GM12865 (cell line): ENCODE measurements around the gene ADGRE1.
A peak's percentile ranks its signal among the peaks of the same experiment; 100 is the strongest.

Experiments used
- DNase-seq: peaks from one replicate; pipeline ENCODE4 v3.0.0; 2010; ENCODE audit warnings: low read depth
- H3K4me3 ChIP-seq: 2 replicates; pipeline ENCODE4 v1.5.1; 2011; ENCODE audit warnings: mild to moderate bottlenecking, low read depth, low read length, control low read depth
- CTCF ChIP-seq: IDR thresholded peaks from 2 replicates; pipeline ENCODE4 v1.5.1; 2011; ENCODE audit warnings: low read length, control low read depth, low read depth, inconsistent platforms; ENCODE audit not compliant: insufficient read depth; ENCODE audit errors: missing control alignments

ADGRE1 gene

DNA sequence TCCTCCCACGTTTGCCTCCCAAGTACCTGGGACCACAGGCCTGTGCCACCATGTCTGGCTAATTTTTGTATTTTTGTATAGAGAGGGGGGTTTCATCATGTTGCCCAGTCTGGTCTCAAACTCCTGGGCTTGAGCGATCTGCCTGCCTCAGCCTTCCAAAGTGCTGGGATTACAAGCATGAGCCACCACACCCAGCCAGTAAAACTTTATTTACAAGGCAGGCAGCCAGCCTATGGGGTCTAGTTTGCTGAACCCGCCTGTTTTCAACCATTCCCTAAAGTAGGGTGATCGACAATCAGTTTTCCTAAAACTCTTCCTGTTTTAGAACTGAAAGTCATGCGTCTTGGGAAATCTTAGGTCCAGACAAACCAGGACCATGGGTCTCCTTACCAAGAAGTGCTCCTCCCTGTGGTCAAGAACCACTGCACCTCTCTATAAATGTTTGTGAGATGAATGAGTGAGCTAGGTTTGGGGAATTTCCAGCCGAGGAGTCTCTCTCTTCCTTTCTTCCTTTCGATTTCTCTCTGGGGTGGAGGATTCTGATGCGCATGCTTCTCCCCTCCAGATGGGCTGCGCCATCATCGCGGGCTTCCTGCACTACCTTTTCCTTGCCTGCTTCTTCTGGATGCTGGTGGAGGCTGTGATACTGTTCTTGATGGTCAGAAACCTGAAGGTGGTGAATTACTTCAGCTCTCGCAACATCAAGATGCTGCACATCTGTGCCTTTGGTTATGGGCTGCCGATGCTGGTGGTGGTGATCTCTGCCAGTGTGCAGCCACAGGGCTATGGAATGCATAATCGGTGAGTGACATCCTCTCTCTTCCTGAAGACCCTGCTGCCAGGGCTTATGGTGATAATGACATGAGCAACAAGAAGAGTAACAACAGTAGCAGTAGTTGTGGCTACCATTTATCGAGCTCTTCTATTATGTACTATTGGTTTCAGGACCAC lies 38.7 kb downstream of the ADGRE1 start:
- H3K4me3 ChIP-seq: no peak overlapping the region
- DNase-seq: peak; percentile 67
- TF ChIP-seq CTCF: peak; percentile 15

DNA sequence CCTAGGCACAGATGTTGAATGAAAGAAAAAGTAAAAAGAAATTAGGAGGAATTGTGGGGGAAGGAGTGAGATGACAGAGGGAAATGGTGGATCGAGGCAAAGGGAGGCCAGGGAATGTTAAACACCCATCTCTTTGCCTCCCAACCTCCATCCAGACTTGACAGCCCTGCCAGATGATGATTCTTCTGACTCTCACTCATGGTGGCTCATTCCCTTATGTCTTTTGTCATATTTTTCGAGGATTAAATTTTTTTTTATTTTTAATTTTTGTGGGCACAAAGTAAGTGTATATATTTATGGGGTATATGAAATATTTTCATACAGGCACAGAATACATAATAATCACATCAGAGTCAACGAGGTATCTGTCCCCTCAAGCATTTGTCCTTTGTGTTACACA lies 42.8 kb downstream of the ADGRE1 start:
- no peak for DNase-seq
- no peak for TF ChIP-seq CTCF
- H3K4me3 ChIP-seq: no peak overlapping the region

GRCh38 chr19:6935069-6935468 lies 47.7 kb downstream of the ADGRE1 start:
- no peak for DNase-seq
- H3K4me3 ChIP-seq: no peak overlapping the region
- TF ChIP-seq CTCF: no peak

GRCh38 chr19:6935618-6936017 lies 48.2 kb downstream of the ADGRE1 start:
- TF ChIP-seq CTCF: no peak
- H3K4me3 ChIP-seq: no peak overlapping the region
- no peak for DNase-seq

- no peak for DNase-seq
- TF ChIP-seq CTCF: no peak
- H3K4me3 ChIP-seq: no peak overlapping the region
Measured at GRCh38 chr19:6945733-6946132, 58.4 kb downstream of the ADGRE1 start.

GRCh38 chr19:6947745-6948144 lies 60.4 kb downstream of the ADGRE1 start:
- no peak overlapping the region for H3K4me3 ChIP-seq
- peak; percentile 80 for DNase-seq
- no peak for TF ChIP-seq CTCF
